Astrocyte of the hippocampus (primary cell): ENCODE results near the gene TMEM184B.
"Not testable (repeated sequence)": the region's sequence is repeated elsewhere in the genome, so short reads cannot be mapped to it uniquely, and the experiment has no call there.

Experiments used
- DNase-seq: peaks from one replicate; pipeline ENCODE4 v3.0.0; 2011; ENCODE audit warnings: low read depth, low spot score

Gene TMEM184B

DNA sequence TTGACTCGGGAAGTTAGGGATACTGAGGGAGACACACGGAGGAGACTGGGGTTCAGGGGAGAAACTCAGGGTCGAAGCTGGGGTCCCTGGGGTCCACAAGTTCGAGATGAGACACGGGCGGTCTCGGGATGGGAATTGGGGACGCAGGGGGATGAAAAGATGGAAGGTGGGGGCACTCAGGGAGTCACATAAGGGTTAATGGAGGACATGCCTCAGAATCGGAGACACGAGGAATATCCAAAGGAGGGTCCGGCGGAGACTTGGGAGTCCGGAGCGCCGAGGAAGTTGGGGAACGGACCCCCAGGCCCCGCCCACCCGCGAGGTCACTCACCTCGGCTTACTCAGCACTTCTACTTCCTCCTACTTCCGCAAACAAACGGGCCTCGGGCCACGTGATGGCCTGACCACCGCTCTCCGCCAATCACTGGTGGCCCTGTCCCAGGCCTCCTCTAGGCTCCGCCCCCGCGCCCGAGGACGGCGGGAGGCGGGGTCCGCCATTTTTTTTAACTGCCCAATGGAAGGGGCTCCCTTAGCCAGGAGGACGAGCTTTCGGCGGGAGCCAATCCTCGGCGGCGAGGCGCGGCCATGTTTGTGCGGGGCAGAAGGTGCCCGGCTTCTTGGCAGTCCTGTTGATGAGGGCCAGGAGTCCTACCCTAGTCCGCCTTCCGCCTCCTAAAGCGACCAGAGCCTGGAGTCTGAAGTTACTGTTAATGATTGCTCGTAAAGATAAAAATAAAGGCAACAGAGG is 91.2 kb downstream of the TMEM184B start, which contains the start of gene PLA2G6:
PLA2G6 (minus strand) TSS at position 378 of the 748 bp plus-strand sequence. CDS start 12,404 bp downstream, outside the sequence.
- peak; percentile 100 for DNase-seq

DNA sequence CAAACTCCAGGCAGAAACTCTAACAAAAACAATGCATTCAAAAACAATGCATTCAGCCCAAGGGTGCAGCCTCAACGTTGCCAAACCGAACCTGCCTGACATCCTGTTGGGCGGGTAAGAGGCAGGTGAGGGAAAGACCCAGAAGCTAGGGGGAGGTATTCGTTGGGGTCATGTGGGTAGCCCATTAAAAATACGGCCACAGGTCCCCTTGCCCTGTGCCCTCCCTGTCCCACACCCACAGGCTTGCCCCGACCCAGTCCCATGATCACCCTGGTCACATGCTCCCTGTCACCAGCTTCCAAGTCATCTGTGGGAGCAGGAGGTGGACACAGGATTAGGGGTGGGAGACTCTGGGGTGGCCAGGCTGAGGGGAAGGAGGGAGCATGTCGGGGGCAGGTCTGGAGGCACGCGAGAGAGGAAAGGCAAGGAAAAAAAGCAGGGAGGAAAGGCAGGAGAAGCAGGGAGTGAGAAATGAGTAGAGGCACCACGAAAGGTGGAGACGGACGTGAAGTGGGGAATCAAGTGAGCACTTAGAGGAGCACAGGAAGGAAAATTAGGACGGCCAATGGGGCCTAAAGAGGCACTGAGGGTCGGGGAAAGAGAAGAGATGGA is 91.9 kb downstream of the TMEM184B start:
- DNase-seq: peak; percentile 34

DNA sequence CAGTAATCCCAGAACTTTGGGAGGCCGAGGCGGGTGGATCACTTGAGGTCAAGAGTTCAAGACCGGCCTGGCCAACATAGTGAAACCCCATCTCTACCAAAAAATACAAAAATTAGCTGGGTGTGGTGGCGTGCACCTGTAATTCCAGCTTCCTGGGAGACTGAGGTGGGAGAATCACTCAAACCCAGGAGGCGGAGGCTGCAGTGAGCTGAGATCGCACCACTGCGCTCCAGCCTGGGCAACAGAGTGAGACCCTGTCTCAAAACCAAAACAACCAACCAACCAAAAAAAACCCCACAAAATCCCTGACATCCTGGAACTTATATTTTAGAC is 94.2 kb downstream of the TMEM184B start:
- not testable (repeated sequence) for DNase-seq

DNA sequence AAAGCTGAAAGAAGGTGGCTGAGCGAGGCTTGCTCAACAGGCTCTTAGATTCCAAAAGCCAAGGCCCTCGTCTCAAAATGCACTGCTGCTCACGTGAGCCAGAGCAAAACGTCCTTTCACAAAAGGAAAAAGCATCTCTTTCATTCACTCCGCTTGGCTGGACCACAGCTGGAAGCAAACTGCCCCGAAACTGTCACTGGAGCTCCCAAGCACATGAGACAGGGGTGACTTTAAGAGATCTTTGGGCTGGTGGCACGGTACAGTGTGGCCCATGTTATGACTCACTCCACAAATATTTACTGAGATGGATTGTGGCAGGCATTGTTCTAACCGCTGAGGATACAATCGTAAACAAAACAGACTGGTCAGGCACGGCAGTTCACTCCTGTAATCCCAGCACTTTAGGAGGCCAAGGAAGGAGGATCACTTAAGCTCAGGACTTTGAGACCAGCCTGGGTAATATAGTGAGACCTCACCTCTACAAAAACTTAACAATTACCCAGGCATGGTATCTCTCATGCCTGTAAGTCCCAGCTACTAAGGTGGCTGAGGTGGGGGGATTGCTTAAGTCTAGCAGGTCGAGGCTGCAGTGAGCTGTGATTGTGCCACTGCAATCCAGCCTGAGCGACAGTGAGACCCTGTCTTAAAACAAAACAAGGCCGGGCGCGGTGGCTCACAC is 94.7 kb downstream of the TMEM184B start:
- DNase-seq: peak; percentile 89

DNA sequence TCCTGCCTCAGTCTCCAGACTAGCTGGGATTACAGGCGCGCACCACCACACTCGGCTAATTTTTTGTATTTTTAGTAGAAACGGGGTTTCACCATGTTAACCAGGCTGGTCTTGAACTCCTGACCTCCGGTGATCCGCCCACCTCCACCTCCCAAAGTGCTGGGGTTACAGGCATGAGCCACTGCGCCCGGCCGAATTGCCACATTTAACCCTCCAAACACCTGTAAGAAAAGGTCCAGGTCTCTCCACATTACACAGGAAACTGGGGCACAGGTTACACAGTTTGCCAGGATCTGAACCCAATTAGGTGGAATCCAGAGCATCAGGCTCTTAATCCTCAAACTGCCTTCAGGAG is 95.3 kb downstream of the TMEM184B start:
- not testable (repeated sequence) for DNase-seq

DNA sequence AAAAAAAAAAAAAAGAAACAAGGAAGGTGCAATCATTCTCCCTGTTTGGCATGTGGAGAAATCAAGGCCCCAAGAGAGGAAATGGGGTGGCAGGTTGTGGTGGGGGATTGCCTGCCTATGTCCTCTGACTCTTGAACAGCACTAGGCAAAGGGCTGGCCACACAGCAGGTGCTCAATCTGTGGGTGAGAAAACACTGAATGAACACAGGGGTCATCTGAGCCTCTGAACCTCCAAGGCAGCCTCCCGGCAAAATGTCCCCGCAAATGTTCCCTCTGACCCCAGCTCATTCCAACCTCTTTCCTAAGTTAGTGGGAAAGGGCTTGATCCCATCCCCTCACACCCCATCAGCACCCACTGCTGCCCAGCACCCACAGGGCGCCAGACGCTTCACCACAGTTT is 95.8 kb downstream of the TMEM184B start:
- DNase-seq: no peak

DNA sequence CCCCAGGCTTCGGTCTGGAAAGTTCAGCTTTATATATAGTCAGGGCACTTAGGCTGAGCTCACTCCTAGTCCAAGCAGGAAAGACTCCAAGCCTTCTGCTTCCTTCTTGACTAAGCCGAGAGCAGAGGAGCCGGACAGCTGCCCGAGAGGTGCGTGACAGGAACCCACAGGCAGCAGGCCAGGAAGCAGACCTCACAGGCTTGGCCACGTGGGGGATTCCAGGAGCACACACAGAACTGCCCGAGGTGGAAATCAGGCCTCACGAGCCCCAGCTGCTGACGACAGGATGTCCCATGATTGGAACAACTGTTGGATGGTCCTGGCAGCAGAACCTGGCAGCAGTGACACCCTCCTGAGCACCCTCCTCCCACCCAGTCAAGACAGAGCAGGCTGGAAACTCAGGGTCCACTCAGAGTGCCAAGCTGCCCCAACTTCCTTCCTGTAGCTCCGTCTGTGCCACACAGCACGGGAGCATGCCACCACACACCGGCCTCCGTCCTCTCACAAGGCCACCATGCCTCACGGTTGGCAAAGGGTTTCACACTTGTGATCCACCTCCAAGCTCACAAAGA is 96.6 kb downstream of the TMEM184B start:
- peak; percentile 77 for DNase-seq

DNA sequence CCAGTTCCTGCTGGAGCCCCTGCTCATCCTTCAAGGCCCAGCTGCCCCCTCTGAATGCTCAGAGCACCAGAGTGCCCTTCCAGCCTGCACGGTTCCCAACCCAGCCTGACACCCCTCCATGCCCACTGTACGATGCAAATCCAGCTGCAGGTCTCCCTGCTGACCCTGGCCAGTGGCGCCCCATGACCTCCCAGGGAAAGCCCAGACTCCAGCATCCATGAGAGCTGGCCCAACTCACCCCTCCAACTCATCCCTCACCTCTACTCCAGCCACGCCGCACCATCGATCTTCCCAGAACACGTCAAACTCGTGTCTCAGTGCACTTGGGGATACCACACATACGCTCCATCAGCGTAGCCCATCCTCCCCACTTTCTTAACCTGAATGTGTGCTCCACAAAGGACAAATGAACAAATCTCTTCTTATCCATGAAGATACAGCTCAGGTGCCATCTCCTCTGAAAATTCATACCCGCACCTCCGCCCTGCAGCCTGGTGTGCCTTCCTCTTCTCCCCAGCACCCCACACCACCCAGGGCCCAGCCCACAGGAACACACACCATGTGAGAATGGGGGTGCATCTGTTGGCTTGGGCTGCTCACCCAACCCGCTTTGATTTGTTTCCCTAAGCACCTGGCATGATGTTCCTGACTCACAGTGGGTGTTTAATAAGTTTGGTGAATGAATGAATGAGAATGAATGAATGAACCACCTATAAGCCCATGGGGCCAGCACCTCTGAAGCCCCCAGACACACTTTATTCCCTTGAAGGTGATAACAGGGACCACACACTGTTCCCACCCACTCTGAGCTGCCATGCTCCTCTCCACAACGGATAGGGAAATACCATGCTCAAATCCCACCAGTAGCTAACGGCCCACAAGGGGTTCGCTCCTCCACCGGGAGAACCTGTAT is 97.3 kb downstream of the TMEM184B start:
- DNase-seq: no peak

DNA sequence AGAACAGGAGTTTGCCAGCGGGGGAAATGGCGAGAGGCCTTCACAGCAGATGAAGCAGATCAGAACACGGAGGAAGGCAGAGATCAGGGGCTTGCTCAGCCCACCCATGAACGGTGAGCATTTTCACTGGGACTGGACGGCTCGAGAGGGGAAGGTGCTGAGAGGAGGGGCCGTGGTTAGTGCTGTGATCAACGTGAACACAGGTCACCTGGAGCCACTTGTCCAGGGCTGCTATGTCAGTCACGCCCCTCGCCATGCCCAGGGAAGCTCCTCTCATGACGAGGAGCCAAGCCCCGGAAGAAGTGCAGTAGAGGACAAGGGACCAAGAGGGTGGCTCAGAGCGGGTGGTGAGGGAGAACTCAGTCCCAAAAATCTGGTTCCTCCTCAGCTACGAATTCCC is 98.2 kb downstream of the TMEM184B start:
- no peak for DNase-seq

DNA sequence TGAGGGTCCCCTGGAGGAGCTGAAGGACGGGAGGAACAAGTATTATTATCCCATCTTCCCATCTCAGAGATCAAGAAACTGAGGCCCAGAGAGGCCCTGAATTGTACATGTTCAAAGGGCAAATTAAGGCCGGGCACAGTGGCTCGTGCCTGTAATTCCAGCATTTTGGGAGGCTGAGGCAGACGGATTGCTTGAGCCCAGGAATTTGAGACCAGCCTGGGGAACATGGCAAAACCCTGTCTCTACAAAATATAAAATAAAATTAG is 99.2 kb downstream of the TMEM184B start:
- no peak for DNase-seq

DNA sequence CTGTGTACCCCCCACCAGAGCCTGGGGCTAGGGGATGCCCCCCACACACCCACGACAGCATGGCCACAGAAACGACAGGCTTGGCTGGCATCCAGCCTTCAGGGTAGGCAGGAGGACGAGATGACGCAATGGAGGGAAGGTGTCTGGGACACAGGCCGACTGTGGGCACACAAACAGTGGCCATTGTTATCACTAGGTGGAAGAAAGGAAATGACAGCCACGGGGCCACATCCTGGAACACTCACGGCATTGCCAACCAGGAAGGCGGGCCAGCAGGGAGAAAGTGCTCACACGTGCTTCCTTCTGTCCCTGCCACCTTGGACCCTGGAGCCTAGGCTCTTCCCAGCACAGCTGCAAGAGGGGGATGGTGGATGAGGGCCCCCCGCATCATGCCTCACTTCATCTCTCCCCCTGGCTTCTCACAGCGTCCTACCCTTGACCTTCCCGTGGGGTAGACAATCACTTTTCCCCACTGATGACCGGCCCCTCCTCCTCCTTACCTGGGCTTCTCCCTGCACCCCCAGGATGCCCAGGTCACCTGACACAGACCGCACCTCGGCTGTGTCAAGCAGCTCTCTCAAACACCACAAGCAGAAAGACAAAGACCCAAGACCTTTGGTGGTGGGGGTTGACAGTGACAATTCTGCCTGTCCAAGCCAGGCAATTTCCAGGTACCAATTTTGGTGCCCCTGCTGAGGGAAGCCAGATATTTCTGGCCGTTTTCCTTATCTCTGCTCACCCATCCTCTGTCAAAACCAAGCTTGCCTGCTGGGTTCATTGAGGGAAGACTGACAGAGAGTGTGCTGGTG is 99.8 kb downstream of the TMEM184B start:
- DNase-seq: peak; percentile 84

DNA sequence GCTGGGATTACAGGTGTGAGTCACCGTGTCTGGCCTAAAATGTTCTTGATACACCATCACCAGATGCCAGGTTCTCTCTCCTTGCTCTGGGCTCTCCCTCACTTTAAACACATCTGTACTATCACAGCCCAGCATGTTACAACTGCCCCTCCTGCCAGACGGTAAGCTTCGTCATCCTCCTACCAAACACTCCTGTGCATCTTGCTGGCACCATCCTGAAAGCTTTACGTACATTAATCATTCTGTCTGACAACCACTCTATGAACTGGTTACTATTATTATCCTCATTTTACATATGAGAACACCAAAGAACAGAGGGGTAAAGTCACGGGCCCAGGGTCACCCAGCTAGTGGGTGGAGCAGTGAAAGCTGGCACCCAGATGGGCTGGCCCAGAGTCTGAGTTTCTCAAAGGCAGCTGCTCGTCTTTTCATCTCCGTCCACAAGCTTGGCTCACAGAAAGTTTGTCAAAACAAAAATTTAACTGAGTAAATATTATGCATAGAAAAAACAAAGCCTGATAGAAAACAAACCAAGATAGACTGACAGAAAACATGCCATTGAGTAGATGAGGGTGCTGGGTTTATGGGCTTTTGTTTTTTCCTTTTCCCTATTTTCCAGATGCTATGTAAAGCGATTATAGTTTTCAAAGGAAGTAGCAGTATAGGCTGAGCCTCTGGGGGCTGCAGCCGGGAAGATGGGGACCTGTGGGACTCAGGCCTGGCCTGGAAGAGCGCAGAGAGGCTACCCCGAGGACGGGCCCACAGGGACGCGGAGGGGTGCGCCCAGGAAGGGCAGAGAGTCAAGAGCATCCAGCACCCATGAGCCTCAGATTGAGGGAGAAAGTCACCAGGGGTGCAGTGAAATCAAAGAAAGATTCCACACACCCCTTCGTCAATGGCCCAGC is 100.6 kb downstream of the TMEM184B start:
- peak; percentile 23 for DNase-seq

DNA sequence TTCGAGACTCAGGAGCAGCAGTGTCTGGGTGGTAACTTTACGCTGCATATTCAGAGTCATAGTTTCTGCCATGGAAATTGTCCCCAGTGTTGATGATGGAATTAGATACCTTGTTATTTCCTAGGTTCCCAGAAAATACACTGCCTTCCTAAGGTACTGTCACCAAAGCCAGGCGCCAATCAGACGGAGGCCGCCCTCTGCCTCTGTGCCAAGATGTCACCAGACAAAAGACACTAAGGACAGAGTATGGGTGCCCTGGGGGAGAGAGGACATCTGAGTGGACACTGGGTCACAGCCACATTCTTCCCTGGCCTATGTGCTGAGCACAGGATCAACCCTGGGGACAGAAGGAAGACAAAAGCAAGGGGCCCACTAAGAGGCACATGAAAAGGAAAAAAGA is 102.3 kb downstream of the TMEM184B start:
- no peak for DNase-seq
